HG03457 (cell line): Measurements from ENCODE around the gene LNPEP.

ENCODE experiments used
- ATAC-seq: cut with Tn5 transposase; IDR thresholded peaks from one replicate; pipeline ENCODE4 v1.9.1; 2021; ENCODE audit warnings: moderate number of reproducible peaks; ENCODE audit not compliant: unreplicated experiment

LNPEP gene

GRCh38 chr5:96994493-96994892, 58.6 kb downstream of the LNPEP start:
- no peak for ATAC-seq

- ATAC-seq = no peak
Observed at GRCh38 chr5:96995419-96995818, 59.5 kb downstream of the LNPEP start.

- ATAC-seq = no peak
Observed at GRCh38 chr5:96997265-96997859, 61.5 kb downstream of the LNPEP start.

- ATAC-seq = no peak
Observed at GRCh38 chr5:96999856-97000255, 64.0 kb downstream of the LNPEP start.

GRCh38 chr5:97000391-97000790, 64.5 kb downstream of the LNPEP start:
- ATAC-seq = no peak

- ATAC-seq = no peak
Observed at GRCh38 chr5:97002983-97003382, 67.1 kb downstream of the LNPEP start.

- no peak for ATAC-seq
Observed at GRCh38 chr5:97004423-97005060, 68.7 kb downstream of the LNPEP start.

- ATAC-seq = no peak
Observed at GRCh38 chr5:97006454-97007060, 70.7 kb downstream of the LNPEP start.

GRCh38 chr5:97009212-97009898, 73.5 kb downstream of the LNPEP start:
- no peak for ATAC-seq

- ATAC-seq = no peak
Observed at GRCh38 chr5:97009921-97010320, 74.0 kb downstream of the LNPEP start.

GRCh38 chr5:97010606-97011005, 74.7 kb downstream of the LNPEP start:
- no peak for ATAC-seq

- ATAC-seq = no peak
Observed at GRCh38 chr5:97011567-97011966, 75.7 kb downstream of the LNPEP start.

- no peak for ATAC-seq
Observed at GRCh38 chr5:97019435-97020117, 83.7 kb downstream of the LNPEP start.

- no peak for ATAC-seq
Observed at GRCh38 chr5:97021416-97021815, 85.5 kb downstream of the LNPEP start.

GRCh38 chr5:97022898-97023297, 87.0 kb downstream of the LNPEP start:
- ATAC-seq = no peak

- ATAC-seq = no peak
Observed at GRCh38 chr5:97026721-97027120, 90.8 kb downstream of the LNPEP start.

GRCh38 chr5:97037819-97038218, 101.9 kb downstream of the LNPEP start:
- ATAC-seq = no peak

- ATAC-seq = no peak
Observed at GRCh38 chr5:97041239-97041638, 105.4 kb downstream of the LNPEP start.

GRCh38 chr5:97042996-97043395, 107.1 kb downstream of the LNPEP start:
- no peak for ATAC-seq

GRCh38 chr5:97043511-97043910, 107.6 kb downstream of the LNPEP start:
- no peak for ATAC-seq

- no peak for ATAC-seq
Observed at GRCh38 chr5:97044052-97044451, 108.2 kb downstream of the LNPEP start.
